GM12875 (cell line): ENCODE results near the gene CLSTN2.

ENCODE experiments used
- H3K4me3 ChIP-seq: one replicate; pipeline ENCODE4 v1.5.1; 2011; ENCODE audit warnings: low read depth, low read length, control low read depth
- CTCF ChIP-seq: IDR thresholded peaks from 2 replicates; pipeline ENCODE4 v1.5.1; 2011; ENCODE audit warnings: low read depth, mild to moderate bottlenecking, control low read depth, inconsistent platforms, low read length, moderate library complexity, borderline replicate concordance; ENCODE audit not compliant: insufficient read depth

The CLSTN2 gene

GRCh38 chr3:140061211-140061610, 126.2 kb downstream of the CLSTN2 start:
- no peak overlapping the region for H3K4me3 ChIP-seq
- TF ChIP-seq CTCF = no peak

- TF ChIP-seq CTCF = no peak
- no peak overlapping the region for H3K4me3 ChIP-seq
Measured at GRCh38 chr3:140062461-140062860, 127.5 kb downstream of the CLSTN2 start.

GRCh38 chr3:140067487-140067886, 132.5 kb downstream of the CLSTN2 start:
- H3K4me3 ChIP-seq = no peak overlapping the region
- no peak for TF ChIP-seq CTCF

GRCh38 chr3:140068494-140069017, 133.6 kb downstream of the CLSTN2 start:
- no peak for TF ChIP-seq CTCF
- H3K4me3 ChIP-seq = no peak overlapping the region

GRCh38 chr3:140073278-140074045, 138.5 kb downstream of the CLSTN2 start:
- no peak overlapping the region for H3K4me3 ChIP-seq
- TF ChIP-seq CTCF = no peak

GRCh38 chr3:140076552-140076951, 141.6 kb downstream of the CLSTN2 start:
- no peak overlapping the region for H3K4me3 ChIP-seq
- no peak for TF ChIP-seq CTCF

GRCh38 chr3:140077406-140077805, 142.4 kb downstream of the CLSTN2 start:
- no peak overlapping the region for H3K4me3 ChIP-seq
- TF ChIP-seq CTCF = no peak
